B cell (primary cell): ENCODE measurements around the gene ZMYM4. TPM values are rescaled to one million over a fixed set of nuclear protein-coding genes. Genes with fewer than 3 reads are reported as not detected.

ENCODE experiments used
- ATAC-seq: fragments of 200-7000 bp; cut with Tn5 transposase; one replicate; pipeline ENCODE4 v1.10.0; 2021; ENCODE audit warnings: low read depth, mild to moderate bottlenecking, moderate number of reproducible peaks, moderate library complexity
- CTCF ChIA-PET: fragments of 350-600 bp; sonication (Branson Sonifier 250); formaldehyde crosslinking; loops from one replicate; lab custom pipeline; 2021; ENCODE audit warnings: antibody characterized with exemption, inconsistent platforms; lab: Charles Lee
- POLR2A ChIA-PET: fragments of 350-600 bp; sonication (Branson Sonifier 250); formaldehyde crosslinking; loops from one replicate; lab custom pipeline; 2021; ENCODE audit warnings: antibody characterized with exemption; lab: Charles Lee
- DNase-seq: peaks from one replicate; pipeline ENCODE4 v3.0.0; 2013
- H2AFZ ChIP-seq: 2 replicates; pipeline ENCODE4 v1.6.1; 2012; ENCODE audit warnings: mild to moderate bottlenecking, low read depth, low read length; ENCODE audit not compliant: insufficient read depth, poor library complexity, severe bottlenecking
- H3K27ac ChIP-seq, 2 donors: 1 replicate in 1 of 2; 2 replicates in 1 of 2; pipeline ENCODE4 v1.5.1; 2012 to 2013; ENCODE audit warnings: low read length in 2 of 2, mild to moderate bottlenecking in 2 of 2, moderate library complexity in 1 of 2
- H3K27me3 ChIP-seq, 4 experiments: fragments of 200-600 bp in 1 of 4; sonication (generic) in 1 of 4; replicated peaks in 1 of 4; 1 replicate in 2 of 4; 2 replicates in 2 of 4; pipeline versions ENCODE4 v1.6.1 to v1.7.0; 2013 to 2016; ENCODE audit warnings: low read length in 3 of 4, mild to moderate bottlenecking in 2 of 4, mixed read lengths in 1 of 4, moderate library complexity in 1 of 4; ENCODE audit not compliant: insufficient read depth in 4 of 4, control insufficient read depth in 3 of 4; ENCODE audit errors: control extremely low read depth in 1 of 4
- H3K36me3 ChIP-seq, 2 experiments: replicated peaks in 1 of 2; 1 replicate in 1 of 2; 2 replicates in 1 of 2; pipeline versions ENCODE4 v1.6.1 to v1.7.1; 2013; ENCODE audit warnings: low read length in 1 of 2; ENCODE audit not compliant: insufficient read depth in 2 of 2, control insufficient read depth in 1 of 2; ENCODE audit errors: control extremely low read depth in 1 of 2, extremely low read depth in 1 of 2
- H3K4me1 ChIP-seq, 2 donors: fragments of 200-600 bp in 1 of 2; sonication (generic) in 1 of 2; 1 replicate in 1 of 2; 2 replicates in 1 of 2; pipeline versions ENCODE4 v1.5.1 to v1.6.1; 2013 to 2017; ENCODE audit warnings: low read length in 2 of 2; ENCODE audit not compliant: control insufficient read depth in 2 of 2, insufficient read depth in 2 of 2
- H3K4me2 ChIP-seq: replicated peaks from 2 replicates; pipeline ENCODE3; 2012; ENCODE audit warnings: mild to moderate bottlenecking, low read depth, low read length; ENCODE audit not compliant: poor library complexity, severe bottlenecking
- H3K4me3 ChIP-seq, 5 experiments: fragments of 200-600 bp in 1 of 5; sonication (generic) in 1 of 5; 1 replicate in 3 of 5; 2 replicates in 2 of 5; pipeline versions ENCODE4 v1.5.1 to v1.7.0; 2011 to 2016; ENCODE audit warnings: low read length in 4 of 5, mild to moderate bottlenecking in 4 of 5, low read depth in 2 of 5, control low read depth in 1 of 5, moderate library complexity in 1 of 5; ENCODE audit not compliant: insufficient read depth in 1 of 5; ENCODE audit errors: control extremely low read depth in 1 of 5, extremely low read depth in 1 of 5
- H3K79me2 ChIP-seq: fragments of 200-600 bp; sonication (generic); one replicate; pipeline ENCODE4 v1.6.0; 2016; ENCODE audit warnings: low read length; ENCODE audit not compliant: control insufficient read depth, insufficient read depth
- H3K9ac ChIP-seq: fragments of 200-600 bp; sonication (generic); 2 replicates; pipeline ENCODE4 v1.6.1; 2017; ENCODE audit warnings: mild to moderate bottlenecking, low read length, moderate library complexity
- H3K9me3 ChIP-seq, 3 donors: one replicate each; pipeline versions ENCODE4 v1.6.1 to v1.7.1; 2013; ENCODE audit warnings: low read length in 2 of 3; ENCODE audit not compliant: control insufficient read depth in 2 of 3, insufficient read depth in 1 of 3; ENCODE audit errors: control extremely low read depth in 1 of 3
- H4K20me1 ChIP-seq: 2 replicates; pipeline ENCODE4 v1.6.0; 2012; ENCODE audit warnings: mild to moderate bottlenecking, low read length; ENCODE audit not compliant: insufficient read depth, control insufficient read depth, poor library complexity, severe bottlenecking
- H3K27ac Mint-ChIP-seq: one replicate; pipeline ENCODE4 v1.8.0; 2021; ENCODE audit warnings: mixed read lengths
- H3K27me3 Mint-ChIP-seq: one replicate; pipeline ENCODE4 v1.8.0; 2021; ENCODE audit warnings: mixed read lengths
- H3K4me1 Mint-ChIP-seq: one replicate; pipeline ENCODE4 v1.8.0; 2021; ENCODE audit warnings: mixed read lengths
- H3K4me3 Mint-ChIP-seq: one replicate; pipeline ENCODE4 v1.8.0; 2021; ENCODE audit warnings: mixed read lengths
- H3K9me3 Mint-ChIP-seq: one replicate; pipeline ENCODE4 v1.8.0; 2022; ENCODE audit warnings: mixed read lengths; ENCODE audit not compliant: insufficient read depth
- EZH2 ChIP-seq: IDR thresholded peaks from 2 replicates; pipeline ENCODE4 v1.6.1; 2012; ENCODE audit warnings: borderline replicate concordance, low read depth, mild to moderate bottlenecking, moderate library complexity, low read length; ENCODE audit not compliant: insufficient read depth, poor library complexity, severe bottlenecking
- WGBS: methylation state at CpG from one replicate; pipeline ENCODE4 v1.1.5; 2013; ENCODE audit warnings: missing lambda C conversion rate; ENCODE audit not compliant: insufficient coverage; 5-methylcytosine and 5-hydroxymethylcytosine counted together
- intact Hi-C: fragments of 100-400 bp; cut with micrococcal nuclease; formaldehyde crosslinking; loops from one replicate; pipeline ENCODE4 v1.10.0; 2022
- polyA plus RNA-seq: library from polyadenylated mRNA; depleted of rRNA; stranded (reverse); fragments of >200 nt; gene quantifications from 2 replicates; pipeline ENCODE4 v1.2.3, GENCODE V29; 2012
- total RNA-seq, 2 donors: library from RNA; stranded (reverse); fragments of 120-200 nt in 1 of 2; gene quantifications; 1 replicate in 1 of 2; 2 replicates in 1 of 2; pipeline versions ENCODE4 v1.2.3 to v1.2.4, GENCODE V29; 2013 to 2022
- TF ChIP-seq, protein P1 (sequence below): fragments of 200-600 bp; IDR thresholded peaks from one replicate; pipeline ENCODE4 v1.8.0; 2022; ENCODE audit warnings: antibody characterized with exemption, mild to moderate bottlenecking

Gene ZMYM4
- total and polyA plus RNA-seq, 2 donors (not counting 1 experiment from before 2014, with no cell fraction given), result 7.2 to 45.2 TPM

DNA sequence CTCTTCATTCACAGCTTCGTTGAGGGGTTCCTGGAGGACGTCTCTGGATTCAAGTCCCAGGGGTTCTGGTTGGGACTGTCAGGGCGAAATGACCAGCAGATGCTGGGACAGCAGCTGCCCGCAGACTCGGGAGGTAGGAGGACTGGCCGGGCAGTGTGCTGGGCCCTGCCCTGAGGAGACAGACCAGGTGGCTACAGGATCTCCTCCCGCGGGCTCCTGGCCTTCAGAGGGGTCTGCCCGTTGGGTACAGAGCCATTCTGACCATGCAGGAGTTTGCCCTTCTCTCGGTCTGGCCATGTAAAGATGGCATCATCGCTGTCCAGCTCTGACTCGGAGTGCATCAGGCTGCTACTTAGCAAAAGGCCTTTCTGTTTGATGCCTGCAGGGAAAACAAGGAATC lies 166.2 kb downstream of the ZMYM4 start:
- H3K4me1 ChIP-seq, result no peaks in the 10 kb centered on the region
- no peak for TF ChIP-seq EZH2
- TF ChIP-seq, protein P1, sequence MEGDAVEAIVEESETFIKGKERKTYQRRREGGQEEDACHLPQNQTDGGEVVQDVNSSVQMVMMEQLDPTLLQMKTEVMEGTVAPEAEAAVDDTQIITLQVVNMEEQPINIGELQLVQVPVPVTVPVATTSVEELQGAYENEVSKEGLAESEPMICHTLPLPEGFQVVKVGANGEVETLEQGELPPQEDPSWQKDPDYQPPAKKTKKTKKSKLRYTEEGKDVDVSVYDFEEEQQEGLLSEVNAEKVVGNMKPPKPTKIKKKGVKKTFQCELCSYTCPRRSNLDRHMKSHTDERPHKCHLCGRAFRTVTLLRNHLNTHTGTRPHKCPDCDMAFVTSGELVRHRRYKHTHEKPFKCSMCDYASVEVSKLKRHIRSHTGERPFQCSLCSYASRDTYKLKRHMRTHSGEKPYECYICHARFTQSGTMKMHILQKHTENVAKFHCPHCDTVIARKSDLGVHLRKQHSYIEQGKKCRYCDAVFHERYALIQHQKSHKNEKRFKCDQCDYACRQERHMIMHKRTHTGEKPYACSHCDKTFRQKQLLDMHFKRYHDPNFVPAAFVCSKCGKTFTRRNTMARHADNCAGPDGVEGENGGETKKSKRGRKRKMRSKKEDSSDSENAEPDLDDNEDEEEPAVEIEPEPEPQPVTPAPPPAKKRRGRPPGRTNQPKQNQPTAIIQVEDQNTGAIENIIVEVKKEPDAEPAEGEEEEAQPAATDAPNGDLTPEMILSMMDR, result no peak
- H3K9ac ChIP-seq, result no peak overlapping the region
- H3K27me3 Mint-ChIP-seq, result no peaks in the 10 kb centered on the region
- no peak overlapping the region for H3K4me2 ChIP-seq
- no peaks in the 10 kb centered on the region for H3K27me3 ChIP-seq
- no peak for ATAC-seq
- no peaks in the 10 kb centered on the region for H3K4me1 Mint-ChIP-seq
- H3K4me3 ChIP-seq, result no peak overlapping the region
- WGBS, result 96% methylated on average over 12 of the region's 12 CpGs
- no peak for DNase-seq
- H3K9me3 ChIP-seq, result peaks cover 0 to 2% (median 0%) of the 10 kb centered on the region in 3 donors
- H2AFZ ChIP-seq, result no peak overlapping the region
- H3K36me3 ChIP-seq, result peaks cover 0 to 42% of the 10 kb centered on the region in 2 experiments
- H3K27ac ChIP-seq, result no peak overlapping the region
- no peaks in the 10 kb centered on the region for H3K79me2 ChIP-seq
- intact Hi-C loops, result no loop called here
- H3K9me3 Mint-ChIP-seq, result no peaks in the 10 kb centered on the region
- POLR2A ChIA-PET, result no interaction called here
- no peaks in the 10 kb centered on the region for H4K20me1 ChIP-seq
- no peak overlapping the region for H3K4me3 Mint-ChIP-seq
- CTCF ChIA-PET, result interaction anchor here (1.1 kb wide), 1 partner anchor 130 kb away, joined by 4 read pairs; no protein-coding TSS in a partner anchor
- no peak overlapping the region for H3K27ac Mint-ChIP-seq

DNA sequence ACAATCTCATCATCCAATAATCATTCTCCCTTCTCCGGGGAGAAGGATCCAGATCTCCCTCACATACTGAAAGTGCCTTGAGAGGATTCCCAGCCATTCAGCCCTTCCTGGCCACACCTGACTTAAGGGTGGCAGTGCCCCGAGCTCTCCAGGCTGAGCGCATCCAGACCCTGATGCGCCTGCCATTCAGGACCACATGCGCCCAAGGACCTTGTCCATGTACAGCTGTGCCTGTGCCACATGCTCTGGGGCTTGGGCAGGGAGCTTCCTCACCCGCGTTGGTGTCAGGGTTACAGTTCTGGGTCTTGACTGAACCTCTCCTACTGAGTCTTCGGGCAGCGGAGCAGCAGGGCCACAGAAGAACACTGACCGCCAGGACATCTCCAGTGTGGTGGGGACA lies 167.6 kb downstream of the ZMYM4 start:
- no peak overlapping the region for H3K9ac ChIP-seq
- no peak overlapping the region for H3K4me2 ChIP-seq
- intact Hi-C loops, result no loop called here
- no peak for ATAC-seq
- TF ChIP-seq, protein P1, result no peak
- TF ChIP-seq EZH2, result no peak
- H2AFZ ChIP-seq, result no peak overlapping the region
- no peak overlapping the region for H3K4me3 ChIP-seq
- no peaks in the 10 kb centered on the region for H3K4me1 ChIP-seq
- no peaks in the 10 kb centered on the region for H4K20me1 ChIP-seq
- peaks cover 3 to 55% of the 10 kb centered on the region in 2 experiments for H3K36me3 ChIP-seq
- no peaks in the 10 kb centered on the region for H3K27me3 Mint-ChIP-seq
- H3K9me3 Mint-ChIP-seq, result no peaks in the 10 kb centered on the region
- H3K4me1 Mint-ChIP-seq, result no peaks in the 10 kb centered on the region
- no peaks in the 10 kb centered on the region for H3K79me2 ChIP-seq
- H3K27me3 ChIP-seq, result no peaks in the 10 kb centered on the region
- no peak overlapping the region for H3K4me3 Mint-ChIP-seq
- 96% methylated on average over 9 of the region's 10 CpGs for WGBS
- ChIA-PET CTCF (no interaction called here), POLR2A (no interaction called here)
- H3K27ac Mint-ChIP-seq, result no peak overlapping the region
- no peak overlapping the region for H3K27ac ChIP-seq
- DNase-seq, result no peak
- no peaks in the 10 kb centered on the region for H3K9me3 ChIP-seq
